HG02623 (cell line): Measurements from ENCODE around the gene EZH1.
A peak's percentile ranks its signal among the peaks of the same experiment; 100 is the strongest.

Source experiments
- ATAC-seq: cut with Tn5 transposase; IDR thresholded peaks from one replicate; pipeline ENCODE4 v1.9.1; 2021; ENCODE audit warnings: moderate library complexity; ENCODE audit not compliant: unreplicated experiment

The EZH1 gene

DNA sequence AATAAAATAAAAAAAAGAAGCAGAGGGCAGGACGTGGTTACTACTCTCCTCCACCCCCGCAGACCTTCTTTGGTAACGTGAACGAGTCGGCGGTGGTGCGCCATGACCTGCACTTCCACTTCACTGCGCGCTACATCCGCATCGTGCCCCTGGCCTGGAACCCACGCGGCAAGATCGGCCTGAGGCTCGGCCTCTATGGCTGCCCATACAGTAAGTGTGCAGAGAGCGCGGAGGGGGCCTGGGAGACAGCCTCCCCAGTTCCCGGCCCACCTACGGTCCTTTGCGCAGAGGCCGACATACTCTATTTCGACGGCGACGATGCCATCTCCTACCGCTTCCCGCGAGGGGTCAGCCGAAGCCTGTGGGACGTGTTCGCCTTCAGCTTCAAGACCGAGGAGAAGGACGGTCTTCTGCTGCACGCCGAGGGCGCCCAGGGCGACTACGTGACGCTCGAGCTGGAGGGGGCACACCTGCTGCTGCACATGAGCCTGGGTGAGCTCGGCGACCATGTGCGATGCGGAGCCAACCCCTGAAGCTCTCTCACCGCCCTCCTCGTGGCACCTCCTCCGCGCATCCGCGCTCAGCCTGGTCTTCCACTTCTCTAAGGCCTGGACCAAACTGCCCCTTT, 59.8 kb downstream of the EZH1 start:
- no peak for ATAC-seq

DNA sequence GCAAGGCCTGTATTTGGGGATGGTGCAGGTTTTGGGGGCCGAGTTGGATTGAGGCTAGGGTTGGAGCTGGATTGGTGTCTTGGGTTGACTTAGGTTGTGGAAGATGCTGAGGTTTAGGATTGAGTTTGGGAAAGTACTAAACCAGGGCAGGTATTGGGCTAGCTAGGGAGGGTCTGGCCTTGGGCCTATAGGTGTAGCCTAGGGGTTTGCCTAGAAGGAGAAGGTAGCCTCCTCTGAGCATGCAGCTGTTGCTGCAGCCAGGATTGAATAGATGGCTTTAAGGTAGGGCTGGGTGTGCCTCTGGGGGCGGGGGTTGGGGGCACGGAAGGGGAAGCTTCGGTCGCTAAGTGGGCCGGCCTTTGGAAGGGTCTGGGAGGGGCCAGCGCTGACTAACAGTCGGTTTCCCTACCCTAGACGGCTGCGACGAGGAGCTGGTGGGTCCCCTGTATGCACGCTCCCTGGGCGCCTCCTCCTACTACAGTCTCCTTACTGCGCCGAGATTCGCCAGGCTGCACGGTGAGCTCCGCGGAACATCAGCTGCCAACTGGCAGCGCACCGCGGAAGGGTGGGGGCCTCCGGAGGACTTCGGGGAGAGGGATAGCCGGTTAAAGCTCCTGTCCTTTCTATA, 61.3 kb downstream of the EZH1 start:
- no peak for ATAC-seq

DNA sequence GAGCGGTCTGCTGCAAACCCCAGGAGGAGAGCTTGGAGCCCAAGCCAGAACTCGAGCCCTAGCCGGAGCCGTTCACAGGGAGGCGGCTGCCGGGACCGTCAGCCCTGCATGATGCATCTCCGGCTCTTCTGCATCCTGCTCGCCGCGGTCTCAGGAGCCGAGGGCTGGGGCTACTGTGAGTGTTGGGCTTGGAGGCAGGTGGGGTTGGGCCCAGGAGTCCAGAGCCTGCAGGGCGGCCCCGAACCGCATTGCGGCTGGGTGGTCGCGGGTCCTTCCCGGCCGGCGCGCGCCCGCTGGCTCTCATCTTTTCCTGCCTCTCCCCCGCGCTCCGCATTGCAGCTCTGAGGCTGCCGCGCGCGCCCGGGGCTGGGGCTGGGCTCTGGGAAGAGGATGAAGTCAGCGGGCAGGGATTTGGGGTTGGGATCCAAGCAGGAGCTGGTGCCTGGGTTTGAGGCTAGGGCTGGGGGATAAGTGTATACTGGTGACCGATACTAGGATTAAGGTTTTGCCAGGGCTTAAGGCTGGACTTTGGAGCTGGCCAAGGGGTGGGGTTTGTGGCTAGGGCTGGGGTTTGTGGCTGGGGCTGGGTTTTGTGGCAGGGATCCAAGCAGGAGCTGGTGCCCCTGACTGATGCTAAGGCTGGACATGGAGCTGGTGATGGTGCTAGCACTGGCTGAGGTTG, 62.0 kb downstream of the EZH1 start:
- no peak for ATAC-seq

DNA sequence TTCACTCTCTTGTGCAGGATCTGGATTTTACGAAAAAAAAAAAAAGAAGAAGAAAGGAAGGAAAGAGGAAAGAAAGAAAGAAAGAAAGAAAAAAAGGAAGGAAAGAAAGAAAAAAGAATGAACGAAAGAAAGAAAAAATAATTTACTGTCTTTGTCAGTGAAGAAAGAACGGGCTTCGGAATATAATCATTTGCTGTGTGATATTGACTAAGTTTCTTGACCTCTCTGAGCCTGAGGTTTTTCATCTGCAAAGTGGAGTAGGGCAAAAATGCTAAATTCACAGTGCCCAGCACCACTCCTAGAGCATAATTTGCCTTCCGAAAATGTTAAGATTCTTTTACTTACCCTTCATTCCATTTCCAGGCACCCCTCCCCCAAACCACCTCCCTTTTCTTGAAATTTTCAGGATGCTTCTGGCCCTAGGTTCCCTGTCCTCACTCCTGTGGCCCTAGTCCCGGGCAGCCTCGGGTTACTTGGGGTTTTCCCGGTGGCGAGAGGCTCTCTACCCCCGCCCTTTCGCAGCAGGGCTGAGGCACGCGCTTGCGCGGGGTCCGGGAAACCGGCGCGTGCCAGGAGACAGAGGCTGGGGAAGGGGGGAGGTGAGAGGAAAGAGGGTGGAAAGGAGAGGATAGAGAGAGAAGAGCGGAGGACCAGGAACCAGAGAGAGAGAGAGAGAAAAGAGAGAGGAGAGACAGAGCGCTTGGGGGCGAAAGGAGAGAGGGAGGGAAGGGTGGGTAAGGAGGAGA, 62.7 kb downstream of the EZH1 start, which contains the start of gene CNTNAP1:
Gene CNTNAP1, plus strand, starts transcription at position 556 of the 746 bp plus-strand sequence. CDS start 299 bp downstream, outside the sequence.
- no peak for ATAC-seq

DNA sequence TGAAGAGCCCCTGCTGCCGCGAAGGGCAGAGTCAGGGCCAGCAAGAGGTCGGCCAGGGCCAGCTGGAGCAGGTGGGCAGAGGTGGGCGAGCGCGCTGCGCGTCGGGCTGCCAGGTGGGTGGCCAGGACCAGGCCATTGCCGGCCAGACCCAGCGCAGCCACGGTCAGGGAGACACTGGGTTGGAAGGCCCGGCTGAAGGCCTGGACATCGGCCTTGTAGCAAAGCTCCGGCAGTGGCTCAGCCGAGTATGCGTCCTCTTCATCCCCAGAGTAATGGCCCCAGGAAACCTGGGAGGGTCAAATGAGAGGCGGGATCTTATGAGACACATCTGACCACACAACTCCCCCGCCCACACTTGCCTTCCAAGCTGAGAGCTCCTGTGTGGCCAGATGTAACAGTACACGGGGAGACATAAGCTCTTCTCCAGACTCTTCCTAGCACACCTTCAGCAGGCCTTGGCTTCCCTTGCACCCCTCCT, 64.5 kb downstream of the EZH1 start:
- ATAC-seq: no peak

DNA sequence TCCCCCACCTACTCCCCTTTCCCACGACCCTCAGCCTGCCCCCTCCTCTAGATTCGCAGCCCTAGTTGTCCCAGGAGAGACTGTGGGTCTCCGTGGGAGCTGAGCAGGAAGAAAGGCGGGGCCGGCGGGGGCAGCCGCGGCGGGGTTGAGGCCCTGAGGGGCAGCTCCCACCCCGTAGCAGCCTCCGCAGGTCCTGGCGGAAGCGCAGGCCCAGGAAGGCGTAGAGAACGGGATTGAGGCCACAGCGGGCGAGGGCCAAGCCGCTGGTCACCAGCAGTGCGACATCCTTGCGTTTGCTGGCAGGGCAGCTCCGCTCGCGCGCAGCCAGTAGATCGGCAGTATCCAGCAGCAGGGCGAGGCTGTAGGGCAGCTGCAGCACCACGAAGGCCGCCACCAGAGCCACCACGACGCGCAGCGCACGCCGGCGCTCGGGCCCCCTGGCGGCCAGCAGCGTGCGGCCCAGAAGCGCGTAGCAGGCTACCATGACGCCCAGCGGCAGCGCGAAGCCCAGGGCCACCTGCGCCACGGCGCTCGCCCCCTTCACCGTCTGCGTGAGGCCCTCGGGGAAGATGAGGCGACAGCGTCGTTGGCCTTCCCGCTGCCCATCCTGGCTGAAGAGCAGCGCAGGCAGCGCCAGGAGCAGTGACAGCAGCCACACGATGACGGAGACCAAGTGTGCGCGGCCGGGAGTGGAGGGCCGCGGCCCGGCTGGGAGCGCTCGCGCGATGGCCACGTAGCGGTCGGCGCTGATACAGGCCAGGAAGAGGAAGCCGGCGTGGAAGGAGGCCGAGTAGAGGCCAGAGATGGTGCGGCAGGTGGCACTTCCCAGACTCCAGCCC, 65.1 kb downstream of the EZH1 start:
- ATAC-seq: no peak

DNA sequence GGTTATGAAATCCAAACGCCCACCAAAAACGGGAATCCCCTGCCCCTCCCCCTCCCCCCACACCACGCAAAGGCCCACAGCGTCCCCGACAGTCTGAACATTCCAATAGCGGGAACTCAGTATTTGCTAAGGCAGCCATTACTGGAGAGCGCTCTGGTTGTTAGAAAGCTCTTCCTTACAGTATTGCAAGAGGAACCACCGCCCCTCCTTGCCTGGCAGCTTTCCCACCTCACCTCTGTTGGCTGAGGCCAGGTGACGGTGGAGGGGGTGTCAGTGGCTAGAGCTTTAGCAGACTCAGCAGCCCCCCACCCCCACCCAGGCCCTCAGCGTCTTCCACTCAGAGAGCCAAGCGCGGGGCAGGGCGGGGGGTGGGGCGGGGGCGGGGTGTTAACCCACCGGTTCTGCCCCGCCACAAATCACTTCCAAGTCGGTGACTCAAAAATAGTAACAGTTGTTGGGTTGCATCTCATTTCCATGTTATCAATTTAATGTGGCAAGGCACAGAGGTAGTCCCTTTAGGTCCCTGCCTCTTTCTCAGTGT, 65.8 kb downstream of the EZH1 start:
- ATAC-seq: no peak

DNA sequence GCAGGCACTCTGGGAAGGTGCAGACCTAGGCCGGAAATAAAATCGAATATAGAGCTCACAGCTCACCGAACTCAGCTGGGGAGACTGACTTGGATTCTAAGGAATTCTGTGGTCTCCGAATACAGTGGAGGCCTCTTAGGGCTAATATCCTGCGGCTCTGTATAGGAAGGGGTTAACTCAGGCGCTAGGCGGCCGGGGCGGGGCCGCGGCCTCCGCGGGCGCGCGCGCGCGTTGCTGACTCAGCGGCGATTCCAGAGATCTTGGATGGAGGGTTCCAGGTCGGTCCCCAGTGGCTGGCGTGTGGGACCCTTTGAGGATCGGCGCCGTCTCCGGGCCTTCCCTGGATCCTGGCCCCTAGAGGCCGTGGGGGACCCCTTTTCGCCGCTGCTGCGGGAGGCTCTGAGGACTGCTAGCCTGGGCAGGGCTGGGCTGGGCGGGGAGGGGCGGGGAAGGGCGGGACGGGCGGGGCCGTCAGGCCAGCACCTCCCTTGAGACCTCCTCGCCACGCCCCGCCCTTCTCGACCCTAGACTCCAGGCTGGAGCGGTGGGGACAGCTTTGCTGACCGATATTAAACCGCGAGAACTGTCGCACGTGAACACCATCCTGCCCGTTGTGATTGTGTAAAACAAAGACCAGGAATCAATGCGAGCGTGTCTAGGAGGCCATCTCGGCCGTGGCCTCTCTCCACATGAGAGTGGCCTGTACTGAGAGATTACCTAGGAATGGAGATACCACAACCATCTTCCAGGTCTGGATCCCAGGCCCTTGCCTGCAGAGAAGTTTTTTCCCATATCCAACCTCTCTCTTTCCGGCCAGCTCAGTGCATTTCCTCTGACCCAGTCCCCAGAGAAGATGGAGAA, 66.7 kb downstream of the EZH1 start:
- no peak for ATAC-seq

DNA sequence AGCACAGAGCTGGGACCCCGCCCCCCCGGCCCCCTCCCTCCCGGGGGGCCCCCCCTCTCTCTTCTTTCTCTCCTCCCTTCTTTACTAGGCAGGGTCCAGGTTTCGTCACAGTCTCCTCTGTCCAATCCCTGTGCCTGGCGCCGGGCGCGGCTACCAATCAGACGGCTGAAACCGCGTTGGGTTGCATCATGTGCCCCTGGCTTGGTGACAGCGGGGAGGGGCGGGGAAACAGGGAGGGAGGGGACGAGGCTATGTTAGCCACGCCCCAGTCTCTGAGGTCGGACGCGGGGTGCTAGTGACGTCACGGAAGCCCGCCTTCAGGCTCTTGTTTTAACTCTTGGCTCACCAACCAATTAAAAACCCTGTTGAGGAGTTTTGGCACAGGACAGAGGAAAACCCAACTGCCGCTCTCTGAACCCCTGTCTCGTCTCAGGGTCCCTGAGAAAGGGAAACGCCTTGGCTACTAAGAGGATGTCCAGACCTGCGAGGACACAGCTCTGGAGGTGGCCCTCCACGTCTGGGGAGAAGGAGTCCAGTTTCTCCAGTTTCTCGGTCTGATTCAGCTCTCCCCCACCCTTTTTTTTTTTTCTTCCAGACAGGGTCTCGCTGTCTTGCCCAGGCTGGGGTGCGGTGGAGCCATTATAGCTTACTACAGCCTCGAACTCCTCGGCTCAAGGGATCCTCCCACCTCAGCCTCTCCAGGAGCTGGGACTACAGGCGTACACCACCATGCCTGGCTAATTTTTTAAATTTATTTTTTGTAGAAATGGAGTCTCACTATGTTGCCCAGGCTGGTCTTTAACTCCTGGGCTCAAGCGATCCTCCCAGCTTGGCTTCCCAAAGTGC, 67.6 kb downstream of the EZH1 start:
- ATAC-seq: peak; percentile 59

DNA sequence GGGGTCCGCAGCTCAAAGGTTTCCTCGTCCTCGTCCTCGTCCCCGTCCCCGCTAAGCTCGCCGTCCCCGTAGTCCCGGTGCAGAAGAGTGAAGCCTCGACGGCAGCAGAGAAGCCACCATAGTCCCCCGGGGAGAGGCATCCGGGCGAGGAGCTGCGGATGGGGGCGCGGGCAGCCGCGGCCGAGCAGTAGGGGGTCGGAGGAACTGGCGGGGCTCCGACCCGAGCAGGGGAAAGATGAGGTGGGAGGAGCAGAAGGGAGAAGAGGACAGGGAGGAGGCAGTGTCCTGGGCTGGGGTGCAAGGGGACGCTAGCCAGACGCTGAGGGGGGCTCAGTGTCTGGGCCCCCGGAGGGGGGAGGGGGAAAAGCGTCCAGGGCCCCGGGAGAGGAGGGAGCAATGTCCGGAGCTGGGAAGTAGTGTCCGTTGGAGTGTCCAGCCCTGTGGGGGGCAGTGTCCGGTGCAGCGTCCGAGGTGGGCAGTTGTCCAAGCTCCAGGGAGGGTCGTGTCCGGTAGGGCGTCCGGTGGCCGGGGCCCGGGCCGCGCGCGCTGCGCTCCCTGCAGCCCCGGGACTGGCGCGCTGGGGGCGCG, 68.3 kb downstream of the EZH1 start, which contains the start of gene PLEKHH3:
Gene PLEKHH3, minus strand, starts transcription at position 571 of the 588 bp plus-strand sequence. Its CDS starts 431 bp downstream, at position 140.
- no peak for ATAC-seq

DNA sequence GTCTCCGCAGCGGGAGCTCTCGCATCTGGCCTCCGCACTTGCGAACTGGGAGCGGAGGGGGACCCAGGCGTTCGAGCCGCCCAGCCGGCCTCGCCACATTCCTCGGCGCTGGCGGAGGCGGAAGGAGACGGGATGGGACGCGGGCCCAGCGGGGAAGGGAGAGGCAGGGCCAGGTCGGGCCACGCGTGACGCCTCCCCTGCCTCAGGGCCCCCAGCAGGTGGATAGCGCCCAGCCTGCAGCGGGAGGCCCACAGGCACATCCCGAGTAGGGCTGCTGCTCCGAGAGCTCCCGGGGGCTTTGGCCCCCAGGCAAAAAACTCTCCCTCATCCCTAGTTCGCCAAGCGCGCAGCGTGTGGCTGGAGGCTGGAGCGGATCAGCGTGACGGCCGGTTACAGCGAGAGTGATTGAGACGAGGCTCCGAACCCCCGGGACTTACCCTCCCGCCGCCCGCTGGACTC, 68.8 kb downstream of the EZH1 start:
- no peak for ATAC-seq

DNA sequence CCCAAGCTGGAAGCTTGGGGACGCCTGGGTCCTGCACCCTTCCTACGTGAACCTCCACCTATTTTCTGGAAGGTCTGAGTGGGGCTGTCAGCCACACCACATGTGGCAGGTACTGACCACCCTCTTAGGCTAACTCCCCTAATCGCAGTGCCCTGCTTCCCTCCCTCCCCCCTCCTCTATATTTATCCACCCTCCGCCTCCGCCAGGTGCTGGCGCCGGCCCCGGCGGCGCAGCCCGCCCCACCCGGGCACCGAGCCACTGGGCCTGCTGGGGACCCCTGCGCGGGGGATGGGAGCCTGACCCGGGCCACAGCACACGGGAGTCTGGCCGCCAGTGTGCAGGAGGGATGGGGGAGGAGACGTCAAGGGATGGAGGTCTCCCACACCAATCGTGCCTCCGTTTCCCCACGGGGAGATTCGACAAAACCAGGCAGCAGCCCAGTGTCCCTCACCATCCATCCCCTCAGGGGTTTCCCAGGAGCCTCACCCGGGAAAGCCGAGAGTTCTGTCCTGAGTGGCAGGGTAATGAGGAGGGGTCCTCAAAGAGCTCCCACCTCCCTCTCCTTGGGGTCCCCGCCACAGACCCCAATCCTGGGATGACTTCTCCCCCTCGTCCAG, 69.4 kb downstream of the EZH1 start:
- no peak for ATAC-seq

DNA sequence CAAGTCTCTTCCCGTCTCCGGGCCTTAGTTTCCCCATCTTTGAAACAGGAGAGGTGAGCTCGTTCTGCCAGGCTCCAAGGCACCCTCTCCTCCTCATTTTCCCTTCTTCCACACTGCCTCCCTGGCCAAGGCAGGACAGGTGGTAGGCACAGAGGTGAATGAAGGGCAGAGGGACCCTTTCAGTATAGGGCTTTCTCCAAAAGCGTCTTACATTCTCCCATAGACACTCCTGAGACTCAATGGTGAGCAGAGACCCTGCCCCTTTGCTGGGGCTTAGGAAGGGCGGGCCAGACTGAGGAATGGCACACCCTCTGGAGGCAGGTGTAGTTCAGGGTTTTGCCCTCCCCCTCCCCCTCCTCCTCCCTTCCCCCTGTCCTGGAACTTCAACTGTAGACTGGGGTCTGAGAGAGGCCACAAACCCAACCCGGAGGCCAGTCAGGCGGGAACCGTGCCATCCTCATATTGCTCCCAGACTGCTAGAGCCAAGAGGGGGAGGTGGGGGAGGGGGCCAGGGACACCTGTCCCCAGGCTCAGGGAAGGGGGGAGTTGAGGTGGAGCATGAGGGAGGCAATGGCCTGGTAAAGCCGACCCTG, 70.0 kb downstream of the EZH1 start:
- ATAC-seq: no peak

DNA sequence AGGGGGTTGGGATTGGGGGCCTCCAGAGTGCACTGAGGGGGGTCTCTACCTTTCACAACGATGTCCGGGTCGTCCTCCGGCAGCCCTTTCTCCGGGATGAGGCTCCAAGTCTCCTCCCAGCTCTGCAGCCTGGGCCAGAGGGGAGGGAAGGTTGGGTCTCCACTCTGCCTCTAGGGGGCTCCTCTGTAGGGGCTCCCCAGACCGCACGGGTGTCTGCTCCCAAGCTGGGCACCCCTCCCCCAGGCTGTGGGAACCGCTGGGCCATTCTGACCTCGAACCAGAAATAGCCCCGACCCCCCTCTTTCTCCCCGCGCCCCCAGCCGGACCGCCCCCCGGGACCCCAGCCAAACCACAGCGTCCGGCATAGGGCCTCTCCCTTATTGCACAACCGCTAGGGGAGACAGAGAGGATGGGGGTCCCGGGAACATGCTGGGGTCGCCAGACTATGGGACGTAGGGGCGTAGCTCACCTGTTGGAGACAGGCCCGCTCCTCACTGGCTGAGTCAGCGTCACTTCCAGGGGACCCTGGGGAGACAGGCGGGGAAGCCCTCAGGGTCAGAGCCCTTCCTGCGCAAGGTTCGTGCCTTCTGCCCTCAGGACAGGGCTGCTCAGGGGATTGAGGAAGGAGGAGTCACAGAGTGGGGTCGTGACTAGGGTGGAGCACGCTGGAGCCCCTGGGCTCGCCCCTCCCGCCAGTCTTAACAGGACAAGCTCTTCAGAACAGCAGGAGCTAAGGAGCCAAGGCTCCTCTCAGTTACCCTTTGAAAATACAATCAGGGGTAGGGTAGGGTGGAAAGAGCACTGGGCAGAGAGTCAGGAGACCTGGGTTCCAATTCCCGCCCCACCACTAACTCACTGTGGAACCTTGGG, 70.7 kb downstream of the EZH1 start:
- ATAC-seq: no peak

DNA sequence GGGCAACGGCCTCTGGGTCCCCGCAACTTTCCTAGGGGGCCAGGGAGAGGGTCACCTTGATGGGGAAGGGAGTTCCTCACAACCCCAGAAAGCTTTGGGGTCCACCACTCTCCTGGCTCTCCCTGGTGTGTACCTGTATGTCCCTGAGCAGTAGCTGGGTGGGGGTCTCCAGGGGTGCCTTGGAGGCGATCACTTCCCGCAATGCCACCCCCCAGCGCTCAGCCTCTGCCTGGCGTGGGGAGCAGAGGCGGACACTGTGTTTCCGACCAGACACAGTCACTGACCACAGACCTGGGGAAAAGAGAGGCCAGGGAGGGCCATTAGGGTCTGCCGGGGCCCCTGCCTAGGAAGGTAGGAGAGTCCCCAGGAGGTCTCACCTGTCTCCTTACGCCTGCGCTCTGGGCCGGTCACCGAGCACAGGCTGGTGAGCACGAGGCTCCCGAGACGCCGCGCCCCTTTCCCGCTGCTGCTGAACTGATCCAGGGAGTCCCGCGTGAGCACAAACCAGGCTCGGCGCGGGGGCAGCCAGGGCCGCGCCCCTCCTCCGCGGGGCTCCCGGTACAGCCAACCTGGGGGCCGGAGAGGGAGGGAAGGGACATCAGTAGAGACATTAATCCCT, 71.5 kb downstream of the EZH1 start:
- ATAC-seq: no peak

DNA sequence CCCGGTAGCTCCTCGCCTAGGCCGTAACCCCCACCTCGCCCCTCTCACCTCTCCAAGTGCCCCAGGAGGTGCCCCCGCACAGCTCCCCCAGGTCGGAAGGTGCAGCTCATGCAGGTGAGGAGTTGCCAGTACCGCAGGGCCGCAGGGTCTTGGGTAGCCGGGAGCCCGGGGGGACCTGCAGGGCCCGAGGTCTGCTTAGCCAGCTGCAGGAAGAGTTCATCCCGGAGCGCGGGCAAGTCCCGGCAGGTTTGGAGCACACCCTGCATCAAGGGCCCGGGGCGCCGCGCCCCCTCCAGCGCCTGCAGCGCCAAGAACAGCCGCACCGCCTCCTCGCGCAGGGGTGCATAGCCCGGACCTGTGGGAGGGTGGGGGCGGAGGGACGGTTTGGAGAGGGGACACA, 72.8 kb downstream of the EZH1 start:
- no peak for ATAC-seq
